Stomach (tissue), 4 donors: ENCODE measurements around the gene CEP57.

ENCODE experiments used
- CTCF ChIP-seq, 7 experiments: fragments of 450-650 bp in 4 of 7; fragments of 200-600 bp in 3 of 7; sonication (generic) in 3 of 7; IDR thresholded peaks; one replicate each; pipeline ENCODE4 v1.5.1; 2016 to 2019; ENCODE audit warnings: antibody characterized with exemption in 7 of 7, control low read depth in 2 of 7, mild to moderate bottlenecking in 1 of 7
- POLR2A ChIP-seq, 4 donors: fragments of 450-650 bp; IDR thresholded peaks; one replicate each; pipeline ENCODE4 v1.6.1; 2016; ENCODE audit warnings: antibody characterized with exemption in 4 of 4, control low read depth in 2 of 4, mild to moderate bottlenecking in 1 of 4, moderate library complexity in 1 of 4
- POLR2AphosphoS5 ChIP-seq, 3 donors: sonication (generic); formaldehyde crosslinking; IDR thresholded peaks; one replicate each; pipeline ENCODE4 v1.6.1; 2016; ENCODE audit warnings: antibody characterized with exemption in 3 of 3

GRCh38 chr11:95867105-95867504 is 76.8 kb downstream of the CEP57 start:
- no peak for TF ChIP-seq POLR2A (IDR thresholded peaks at IDR 0.05)
- TF ChIP-seq CTCF (IDR thresholded peaks at IDR 0.05): no peak
- TF ChIP-seq POLR2AphosphoS5 (IDR thresholded peaks at IDR 0.05): no peak
